ENCODE measurements around the gene MYO10. TPM values are rescaled to one million over a fixed set of nuclear protein-coding genes. Genes with fewer than 3 reads are reported as not detected.

The MYO10 gene
- total RNA-seq, 1 experiment from 2014 or later: 89.8 TPM

GRCh38 chr5:16906255-16906654 is 29.8 kb downstream of the MYO10 start:
- Mint-ChIP-seq H3K4me3 (no peak overlapping the region), H3K27me3 (ENCODE audit: low read depth) (no peaks in the 10 kb centered on the region), H3K27ac (no peak overlapping the region), H3K36me3 (peaks cover 12% of the 10 kb centered on the region; the same call in 1 of the 2 replicates), H3K9me3 (peaks cover 10% of the 10 kb centered on the region), H3K4me1 (peaks cover 43% of the 10 kb centered on the region)
- TF ChIP-seq ZNF416 (CRISPR knock-in tag; IDR thresholded peaks at IDR 0.05) (no peak), RELA (CRISPR knock-in tag; IDR thresholded peaks at IDR 0.05; ENCODE audit: borderline replicate concordance) (no peak), TP53 (CRISPR knock-in tag; IDR thresholded peaks at IDR 0.05) (no peak), ELF4 (CRISPR knock-in tag; IDR thresholded peaks at IDR 0.05; ENCODE audit: low read depth) (no peak), ZNF138 (CRISPR knock-in tag; conservative IDR thresholded peaks at IDR 0.05) (no peak), ETV6 (CRISPR knock-in tag; IDR thresholded peaks at IDR 0.05) (no peak), MYBL2 (CRISPR knock-in tag; IDR thresholded peaks at IDR 0.05) (no peak), CREM (CRISPR knock-in tag; IDR thresholded peaks at IDR 0.05) (no peak), JUN (CRISPR knock-in tag; IDR thresholded peaks at IDR 0.05) (no peak), USF1 (CRISPR knock-in tag; IDR thresholded peaks at IDR 0.05) (no peak), SOX15 (CRISPR knock-in tag; IDR thresholded peaks at IDR 0.05) (no peak), ZNF317 (CRISPR knock-in tag; IDR thresholded peaks at IDR 0.05; ENCODE audit: borderline replicate concordance, low read depth) (no peak)
- TF ChIP-seq, protein P1, sequence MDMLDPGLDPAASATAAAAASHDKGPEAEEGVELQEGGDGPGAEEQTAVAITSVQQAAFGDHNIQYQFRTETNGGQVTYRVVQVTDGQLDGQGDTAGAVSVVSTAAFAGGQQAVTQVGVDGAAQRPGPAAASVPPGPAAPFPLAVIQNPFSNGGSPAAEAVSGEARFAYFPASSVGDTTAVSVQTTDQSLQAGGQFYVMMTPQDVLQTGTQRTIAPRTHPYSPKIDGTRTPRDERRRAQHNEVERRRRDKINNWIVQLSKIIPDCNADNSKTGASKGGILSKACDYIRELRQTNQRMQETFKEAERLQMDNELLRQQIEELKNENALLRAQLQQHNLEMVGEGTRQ (CRISPR knock-in tag; IDR thresholded peaks at IDR 0.05): no peak
- TF ChIP-seq, protein P2, sequence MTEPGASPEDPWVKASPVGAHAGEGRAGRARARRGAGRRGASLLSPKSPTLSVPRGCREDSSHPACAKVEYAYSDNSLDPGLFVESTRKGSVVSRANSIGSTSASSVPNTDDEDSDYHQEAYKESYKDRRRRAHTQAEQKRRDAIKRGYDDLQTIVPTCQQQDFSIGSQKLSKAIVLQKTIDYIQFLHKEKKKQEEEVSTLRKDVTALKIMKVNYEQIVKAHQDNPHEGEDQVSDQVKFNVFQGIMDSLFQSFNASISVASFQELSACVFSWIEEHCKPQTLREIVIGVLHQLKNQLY (CRISPR knock-in tag; IDR thresholded peaks at IDR 0.05): no peak
- TF ChIP-seq, protein P3, sequence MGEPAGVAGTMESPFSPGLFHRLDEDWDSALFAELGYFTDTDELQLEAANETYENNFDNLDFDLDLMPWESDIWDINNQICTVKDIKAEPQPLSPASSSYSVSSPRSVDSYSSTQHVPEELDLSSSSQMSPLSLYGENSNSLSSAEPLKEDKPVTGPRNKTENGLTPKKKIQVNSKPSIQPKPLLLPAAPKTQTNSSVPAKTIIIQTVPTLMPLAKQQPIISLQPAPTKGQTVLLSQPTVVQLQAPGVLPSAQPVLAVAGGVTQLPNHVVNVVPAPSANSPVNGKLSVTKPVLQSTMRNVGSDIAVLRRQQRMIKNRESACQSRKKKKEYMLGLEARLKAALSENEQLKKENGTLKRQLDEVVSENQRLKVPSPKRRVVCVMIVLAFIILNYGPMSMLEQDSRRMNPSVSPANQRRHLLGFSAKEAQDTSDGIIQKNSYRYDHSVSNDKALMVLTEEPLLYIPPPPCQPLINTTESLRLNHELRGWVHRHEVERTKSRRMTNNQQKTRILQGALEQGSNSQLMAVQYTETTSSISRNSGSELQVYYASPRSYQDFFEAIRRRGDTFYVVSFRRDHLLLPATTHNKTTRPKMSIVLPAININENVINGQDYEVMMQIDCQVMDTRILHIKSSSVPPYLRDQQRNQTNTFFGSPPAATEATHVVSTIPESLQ (CRISPR knock-in tag; IDR thresholded peaks at IDR 0.05): no peak
- CTCF ChIA-PET: no interaction called here
- ATAC-seq: no peak
- POLR2A ChIA-PET: no interaction called here
- no peak for DNase-seq (ENCODE audit: low spot score)

DNA sequence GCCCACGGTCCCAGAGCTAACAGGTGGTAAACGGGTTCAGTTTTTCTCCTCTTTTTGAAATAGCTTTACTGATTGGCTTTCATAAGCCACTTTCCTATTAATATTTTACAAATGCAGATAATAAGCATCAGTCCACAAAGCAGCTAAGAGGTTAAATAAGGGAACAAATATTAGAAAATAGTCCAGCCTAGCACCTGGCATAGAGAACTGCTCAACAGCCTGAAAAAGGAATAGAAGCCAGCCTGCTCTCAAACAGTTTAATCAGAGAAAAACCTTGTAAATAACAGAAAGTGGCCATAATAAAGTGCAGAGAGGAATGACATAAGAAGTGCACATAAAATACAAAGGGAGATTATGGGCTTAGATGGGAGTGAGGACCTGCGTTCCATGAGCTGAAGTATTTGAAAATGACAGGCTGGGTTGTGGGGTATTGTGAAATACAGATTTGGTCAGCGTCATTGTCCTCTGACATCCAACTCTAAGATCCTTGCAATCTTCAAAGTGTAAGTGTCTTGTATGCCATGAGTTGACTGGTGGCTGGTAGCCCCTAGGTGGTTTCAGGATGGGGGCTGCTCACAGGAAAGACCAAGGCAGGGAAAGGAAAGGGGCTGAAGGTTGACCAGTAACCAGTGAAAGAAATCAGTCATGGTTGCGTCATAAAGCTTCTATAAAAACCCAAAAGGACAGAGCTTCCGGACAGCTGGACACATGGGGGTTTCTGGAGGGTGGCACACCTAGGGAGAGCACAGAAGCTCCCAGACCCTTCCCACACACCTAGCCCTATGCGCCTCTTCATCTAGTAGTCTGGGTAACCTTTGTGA is 32.4 kb downstream of the MYO10 start:
- no peak overlapping the region for H3K4me3 Mint-ChIP-seq
- TF ChIP-seq FOXJ3 (CRISPR knock-in tag; IDR thresholded peaks at IDR 0.05; ENCODE audit: borderline replicate concordance): no peak
- no peak for TF ChIP-seq ZNF219 (CRISPR knock-in tag; IDR thresholded peaks at IDR 0.05; ENCODE audit: borderline replicate concordance)
- TF ChIP-seq ESRRA (CRISPR knock-in tag; IDR thresholded peaks at IDR 0.05; ENCODE audit: borderline replicate concordance): no peak
- TF ChIP-seq E2F1 (CRISPR knock-in tag; IDR thresholded peaks at IDR 0.05): no peak
- TF ChIP-seq, protein P4, sequence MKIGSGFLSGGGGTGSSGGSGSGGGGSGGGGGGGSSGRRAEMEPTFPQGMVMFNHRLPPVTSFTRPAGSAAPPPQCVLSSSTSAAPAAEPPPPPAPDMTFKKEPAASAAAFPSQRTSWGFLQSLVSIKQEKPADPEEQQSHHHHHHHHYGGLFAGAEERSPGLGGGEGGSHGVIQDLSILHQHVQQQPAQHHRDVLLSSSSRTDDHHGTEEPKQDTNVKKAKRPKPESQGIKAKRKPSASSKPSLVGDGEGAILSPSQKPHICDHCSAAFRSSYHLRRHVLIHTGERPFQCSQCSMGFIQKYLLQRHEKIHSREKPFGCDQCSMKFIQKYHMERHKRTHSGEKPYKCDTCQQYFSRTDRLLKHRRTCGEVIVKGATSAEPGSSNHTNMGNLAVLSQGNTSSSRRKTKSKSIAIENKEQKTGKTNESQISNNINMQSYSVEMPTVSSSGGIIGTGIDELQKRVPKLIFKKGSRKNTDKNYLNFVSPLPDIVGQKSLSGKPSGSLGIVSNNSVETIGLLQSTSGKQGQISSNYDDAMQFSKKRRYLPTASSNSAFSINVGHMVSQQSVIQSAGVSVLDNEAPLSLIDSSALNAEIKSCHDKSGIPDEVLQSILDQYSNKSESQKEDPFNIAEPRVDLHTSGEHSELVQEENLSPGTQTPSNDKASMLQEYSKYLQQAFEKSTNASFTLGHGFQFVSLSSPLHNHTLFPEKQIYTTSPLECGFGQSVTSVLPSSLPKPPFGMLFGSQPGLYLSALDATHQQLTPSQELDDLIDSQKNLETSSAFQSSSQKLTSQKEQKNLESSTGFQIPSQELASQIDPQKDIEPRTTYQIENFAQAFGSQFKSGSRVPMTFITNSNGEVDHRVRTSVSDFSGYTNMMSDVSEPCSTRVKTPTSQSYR (CRISPR knock-in tag; IDR thresholded peaks at IDR 0.05): no peak
- TF ChIP-seq ZBTB21 (CRISPR knock-in tag; IDR thresholded peaks at IDR 0.05; ENCODE audit: borderline replicate concordance): no peak
- no peak for TF ChIP-seq MYBL2 (CRISPR knock-in tag; IDR thresholded peaks at IDR 0.05)
- H3K36me3 Mint-ChIP-seq: peaks cover 2% of the 10 kb centered on the region; the same call in 1 of the 2 replicates
- ChIA-PET POLR2A (interaction anchor here (0.6 kb wide), 1 partner anchor 839 kb away, joined by 7 read pairs; no protein-coding TSS in a partner anchor), CTCF (no interaction called here)
- no peak for ATAC-seq
- peaks cover 2% of the 10 kb centered on the region for H3K9me3 Mint-ChIP-seq
- peaks cover 59% of the 10 kb centered on the region for H3K4me1 Mint-ChIP-seq
- H3K27ac Mint-ChIP-seq: no peak overlapping the region
- DNase-seq (ENCODE audit: low spot score): no peak
- no peaks in the 10 kb centered on the region for H3K27me3 Mint-ChIP-seq (ENCODE audit: low read depth)
